Glutamatergic neuron (in vitro differentiated cells): ENCODE results near the gene CNNM4. TPM values are rescaled to one million over a fixed set of nuclear protein-coding genes. Genes with fewer than 3 reads are reported as not detected.

Experiments used
- DNase-seq: peaks from one replicate; pipeline ENCODE4 v3.0.0; 2022
- H3K27ac Mint-ChIP-seq: one replicate; pipeline ENCODE4 v1.8.0; 2020; ENCODE audit warnings: mild to moderate bottlenecking, mixed read lengths, inconsistent platforms; ENCODE audit not compliant: unreplicated experiment
- H3K27me3 Mint-ChIP-seq: one replicate; pipeline ENCODE4 v1.8.0; 2020; ENCODE audit warnings: mild to moderate bottlenecking, moderate library complexity, mixed read lengths, inconsistent platforms; ENCODE audit not compliant: unreplicated experiment
- H3K36me3 Mint-ChIP-seq: one replicate; pipeline ENCODE4 v1.8.0; 2020; ENCODE audit warnings: mild to moderate bottlenecking, mixed read lengths, inconsistent platforms; ENCODE audit not compliant: unreplicated experiment
- H3K4me1 Mint-ChIP-seq: one replicate; pipeline ENCODE4 v1.8.0; 2020; ENCODE audit warnings: mild to moderate bottlenecking, low read depth, mixed read lengths, inconsistent platforms; ENCODE audit not compliant: unreplicated experiment
- H3K4me3 Mint-ChIP-seq: one replicate; pipeline ENCODE4 v1.8.0; 2020; ENCODE audit warnings: mild to moderate bottlenecking, mixed read lengths, inconsistent platforms; ENCODE audit not compliant: unreplicated experiment
- H3K9me3 Mint-ChIP-seq: one replicate; pipeline ENCODE4 v1.8.0; 2020; ENCODE audit warnings: mild to moderate bottlenecking, moderate library complexity, mixed read lengths, inconsistent platforms; ENCODE audit not compliant: unreplicated experiment
- CTCF ChIP-seq: fragments of 200-600 bp; sonication (generic); IDR thresholded peaks from one replicate; pipeline ENCODE4 v1.5.0; 2021; ENCODE audit not compliant: partially characterized antibody, unreplicated experiment
- long read RNA-seq: library from polyadenylated mRNA; unstranded; transcript quantifications from one replicate; pipeline ENCODE4 v2.0.0, GENCODE V29; 2020; ENCODE audit not compliant: unreplicated experiment
- total RNA-seq: library from RNA; stranded (reverse); fragmentation: NEBNext Ultra II Directional; extraction: Animal tissue kit (Norgen Biotek cat#: 25700); gene quantifications from one replicate; pipeline ENCODE4 v1.2.1, GENCODE V29; 2021; ENCODE audit not compliant: unreplicated experiment

The CNNM4 gene
- total RNA-seq = 15.4 TPM
- long read RNA-seq = 0 reads

DNA sequence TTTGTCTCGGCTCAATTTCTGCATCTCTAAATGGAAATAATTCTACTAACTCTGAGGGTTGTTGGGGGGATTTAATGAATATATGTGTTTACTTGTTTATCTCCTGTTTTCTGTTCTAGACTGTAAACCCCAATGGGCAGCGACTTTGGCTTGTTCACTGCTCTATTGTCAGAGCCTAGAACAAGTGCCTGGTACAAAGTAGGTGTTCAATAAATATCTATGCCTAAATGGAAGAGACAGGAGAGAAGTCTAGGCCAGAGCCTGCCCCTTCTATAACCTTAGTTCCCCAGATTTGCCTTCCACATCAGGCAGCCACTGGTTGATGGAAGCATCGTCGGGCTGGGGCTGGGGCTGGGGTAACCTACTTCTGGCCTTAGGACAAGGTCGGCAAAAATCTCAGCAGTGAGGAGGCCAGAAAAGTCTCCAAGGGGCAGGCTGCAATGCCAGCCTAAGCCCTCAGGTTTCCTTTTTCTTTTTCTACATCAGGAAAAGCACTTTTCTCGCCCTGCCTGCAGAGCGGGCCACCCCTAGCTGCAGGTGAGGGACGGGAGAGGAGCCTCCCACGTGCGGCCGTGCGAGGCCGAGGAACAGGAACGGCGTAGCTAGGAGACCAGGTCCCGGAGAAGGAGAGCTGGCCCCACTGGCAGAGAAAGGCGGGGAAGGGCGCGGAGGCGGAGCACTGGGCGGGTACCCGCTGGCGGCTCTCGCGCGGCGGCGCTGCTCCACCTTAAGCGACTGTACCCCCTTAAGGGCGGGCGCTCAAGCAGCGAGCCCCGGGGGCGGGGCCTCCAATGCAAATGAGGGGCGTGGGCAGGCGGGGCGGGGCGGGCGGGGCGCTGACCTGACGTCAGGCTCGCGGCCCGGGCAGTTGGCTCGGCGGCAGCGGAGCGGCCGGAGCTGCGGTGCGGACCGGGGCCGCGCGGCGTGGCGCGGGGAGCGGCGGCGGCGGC lies at the start of gene CNNM4:
CNNM4 (plus strand) TSS at position 867 of the 950 bp plus-strand sequence. CDS start 98 bp downstream, outside the sequence.
- Mint-ChIP-seq H3K36me3 (no peaks in the 10 kb centered on the region), H3K4me1 (peaks cover 22% of the 10 kb centered on the region), H3K27ac (peak within 1 kb of the TSS; percentile 35), H3K4me3 (peak within 1 kb of the TSS; percentile 86), H3K27me3 (peaks cover 2% of the 10 kb centered on the region), H3K9me3 (peaks cover 2% of the 10 kb centered on the region)
- TF ChIP-seq CTCF = no peak
- DNase-seq = peak; percentile 93

GRCh38 chr2:96710985-96711384 lies 49.7 kb upstream of the CNNM4 start:
- Mint-ChIP-seq H3K9me3 (peaks cover 4% of the 10 kb centered on the region), H3K4me1 (no peaks in the 10 kb centered on the region), H3K4me3 (no peak overlapping the region), H3K27me3 (no peaks in the 10 kb centered on the region), H3K36me3 (peaks cover 25% of the 10 kb centered on the region), H3K27ac (no peak overlapping the region)
- no peak for TF ChIP-seq CTCF
- no peak for DNase-seq

DNA sequence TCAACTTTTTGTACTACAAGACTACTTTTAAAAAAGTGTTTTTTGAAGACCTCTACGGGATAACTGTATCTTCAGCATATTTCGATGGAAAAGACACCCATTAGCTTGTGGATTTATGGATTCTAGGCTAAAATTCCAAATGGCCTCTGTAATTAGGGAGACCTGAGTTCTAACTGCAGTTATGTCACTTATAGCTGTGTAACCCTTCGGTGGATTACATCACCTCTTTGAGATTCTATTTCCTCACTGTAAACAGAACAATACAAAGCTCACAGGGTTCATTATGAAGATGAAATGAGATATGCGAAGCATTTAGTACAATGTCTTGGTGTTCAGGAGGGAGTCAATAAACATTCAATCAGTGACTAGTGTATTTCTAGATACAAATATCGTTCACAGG lies 45.0 kb upstream of the CNNM4 start:
- Mint-ChIP-seq H3K36me3 (peaks cover 9% of the 10 kb centered on the region), H3K4me1 (no peaks in the 10 kb centered on the region), H3K27ac (no peak overlapping the region), H3K27me3 (no peaks in the 10 kb centered on the region), H3K9me3 (peaks cover 2% of the 10 kb centered on the region), H3K4me3 (no peak overlapping the region)
- no peak for DNase-seq
- TF ChIP-seq CTCF = no peak

DNA sequence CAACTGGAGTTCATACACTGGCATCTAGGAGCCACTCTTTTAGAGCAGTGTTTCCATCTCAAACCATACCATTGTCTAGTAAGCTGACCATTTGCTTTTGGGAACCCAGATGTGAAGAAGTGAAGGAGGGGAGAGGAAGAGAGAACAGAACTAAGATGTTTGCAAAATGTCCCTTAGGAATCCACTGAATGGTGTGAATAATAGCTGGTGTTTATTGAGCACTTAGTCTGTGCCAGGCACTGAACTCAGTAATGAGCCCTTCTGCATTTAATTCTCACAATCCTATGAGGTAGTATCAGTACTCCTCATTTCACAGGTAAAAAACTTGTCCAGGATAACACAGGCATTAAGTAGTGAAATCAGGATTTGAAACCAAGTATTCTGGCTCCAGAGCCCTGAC lies 44.3 kb upstream of the CNNM4 start:
- H3K36me3 Mint-ChIP-seq = peaks cover 4% of the 10 kb centered on the region
- H3K27ac Mint-ChIP-seq = no peak overlapping the region
- H3K9me3 Mint-ChIP-seq = no peaks in the 10 kb centered on the region

More for the DNA sequence above, 44.3 kb upstream of the CNNM4 start:
- no peaks in the 10 kb centered on the region for H3K4me1 Mint-ChIP-seq
- no peaks in the 10 kb centered on the region for H3K27me3 Mint-ChIP-seq
- TF ChIP-seq CTCF = no peak
- DNase-seq = no peak
- H3K4me3 Mint-ChIP-seq = no peak overlapping the region
